ENCODE data around the gene UNC45B. TPM values are rescaled to one million over a fixed set of nuclear protein-coding genes. Genes with fewer than 3 reads are reported as not detected.

UNC45B gene
- total RNA-seq, 1 donor from 2014 or later = not detected

GRCh38 chr17:35162755-35163154, 15.1 kb downstream of the UNC45B start:
- DNase-seq (ENCODE audit: low read depth) = no peak
- H3K4me3 ChIP-seq (ENCODE audit: low read depth, low read length) = no peak overlapping the region
- no peak for TF ChIP-seq CTCF (conservative IDR thresholded peaks at IDR 0.05; ENCODE audit: low read depth, low read length)

GRCh38 chr17:35163886-35164285, 16.3 kb downstream of the UNC45B start:
- no peak for TF ChIP-seq CTCF (conservative IDR thresholded peaks at IDR 0.05; ENCODE audit: low read depth, low read length)
- no peak for DNase-seq (ENCODE audit: low read depth)
- H3K4me3 ChIP-seq (ENCODE audit: low read depth, low read length) = no peak overlapping the region

- H3K4me3 ChIP-seq (ENCODE audit: low read depth, low read length) = no peak overlapping the region
- no peak for TF ChIP-seq CTCF (conservative IDR thresholded peaks at IDR 0.05; ENCODE audit: low read depth, low read length)
- no peak for DNase-seq (ENCODE audit: low read depth)
Observed at GRCh38 chr17:35164716-35165115, 17.1 kb downstream of the UNC45B start.

GRCh38 chr17:35166526-35166925, 18.9 kb downstream of the UNC45B start:
- TF ChIP-seq CTCF (conservative IDR thresholded peaks at IDR 0.05; ENCODE audit: low read depth, low read length) = no peak
- DNase-seq (ENCODE audit: low read depth) = no peak
- H3K4me3 ChIP-seq (ENCODE audit: low read depth, low read length) = no peak overlapping the region

- TF ChIP-seq CTCF (conservative IDR thresholded peaks at IDR 0.05; ENCODE audit: low read depth, low read length) = no peak
- H3K4me3 ChIP-seq (ENCODE audit: low read depth, low read length) = no peak overlapping the region
- no peak for DNase-seq (ENCODE audit: low read depth)
Observed at GRCh38 chr17:35167046-35167445, 19.4 kb downstream of the UNC45B start.

GRCh38 chr17:35167666-35168065, 20.0 kb downstream of the UNC45B start:
- no peak for TF ChIP-seq CTCF (conservative IDR thresholded peaks at IDR 0.05; ENCODE audit: low read depth, low read length)

GRCh38 chr17:35169835-35170363, 22.3 kb downstream of the UNC45B start:
- no peak for DNase-seq (ENCODE audit: low read depth)

More at GRCh38 chr17:35167666-35168065, 20.0 kb downstream of the UNC45B start:
- no peak for DNase-seq (ENCODE audit: low read depth)
- H3K4me3 ChIP-seq (ENCODE audit: low read depth, low read length) = no peak overlapping the region

More at GRCh38 chr17:35169835-35170363, 22.3 kb downstream of the UNC45B start:
- no peak for TF ChIP-seq CTCF (conservative IDR thresholded peaks at IDR 0.05; ENCODE audit: low read depth, low read length)
- H3K4me3 ChIP-seq (ENCODE audit: low read depth, low read length) = no peak overlapping the region
